Glomerular visceral epithelial cell (primary cell): ENCODE measurements around the gene TGM6.

Experiments
- DNase-seq: peaks from one replicate; pipeline ENCODE4 v3.0.0-alpha.2; 2016; ENCODE audit errors: extremely low spot score

Gene TGM6

GRCh38 chr20:2380601-2381000, at the start of gene TGM6:
Gene TGM6, plus strand, starts transcription at chr20:2380901. Its CDS starts 68 bp downstream, at chr20:2380969.
- no peak for DNase-seq

GRCh38 chr20:2331106-2331505, 49.6 kb upstream of the TGM6 start:
- DNase-seq = no peak

GRCh38 chr20:2331901-2332565, 48.7 kb upstream of the TGM6 start:
- no peak for DNase-seq

- no peak for DNase-seq
Measured at GRCh38 chr20:2332711-2333110, 48.0 kb upstream of the TGM6 start.

GRCh38 chr20:2333821-2334220, 46.9 kb upstream of the TGM6 start:
- DNase-seq = no peak

GRCh38 chr20:2335096-2335870, 45.4 kb upstream of the TGM6 start:
- DNase-seq = no peak

- no peak for DNase-seq
Measured at GRCh38 chr20:2336471-2336870, 44.2 kb upstream of the TGM6 start.

- DNase-seq = no peak
Measured at GRCh38 chr20:2337142-2337541, 43.6 kb upstream of the TGM6 start.

- DNase-seq = no peak
Measured at GRCh38 chr20:2338411-2339066, 42.2 kb upstream of the TGM6 start.

GRCh38 chr20:2340136-2340535, 40.6 kb upstream of the TGM6 start:
- no peak for DNase-seq

GRCh38 chr20:2340823-2341222, 39.9 kb upstream of the TGM6 start:
- no peak for DNase-seq

- DNase-seq = no peak
Measured at GRCh38 chr20:2341336-2341735, 39.4 kb upstream of the TGM6 start.

GRCh38 chr20:2342243-2342642, 38.5 kb upstream of the TGM6 start:
- no peak for DNase-seq

- no peak for DNase-seq
Measured at GRCh38 chr20:2346188-2346587, 34.5 kb upstream of the TGM6 start.

- no peak for DNase-seq
Measured at GRCh38 chr20:2348336-2348735, 32.4 kb upstream of the TGM6 start.

GRCh38 chr20:2349801-2350200, 30.9 kb upstream of the TGM6 start:
- no peak for DNase-seq

- no peak for DNase-seq
Measured at GRCh38 chr20:2350606-2351005, 30.1 kb upstream of the TGM6 start.

GRCh38 chr20:2353231-2353630, 27.5 kb upstream of the TGM6 start:
- no peak for DNase-seq

GRCh38 chr20:2357114-2357513, 23.6 kb upstream of the TGM6 start:
- DNase-seq = no peak

- DNase-seq = no peak
Measured at GRCh38 chr20:2358006-2358405, 22.7 kb upstream of the TGM6 start.

GRCh38 chr20:2361035-2361593, 19.6 kb upstream of the TGM6 start:
- no peak for DNase-seq

- no peak for DNase-seq
Measured at GRCh38 chr20:2363187-2363586, 17.5 kb upstream of the TGM6 start.

GRCh38 chr20:2363587-2363986, 17.1 kb upstream of the TGM6 start:
- DNase-seq = no peak
